MM.1S (cell line): Measurements from ENCODE around the gene PIMREG.

ENCODE experiments used
- DNase-seq: peaks from one replicate; pipeline ENCODE4 v3.0.0-alpha.2; 2015
- H2AFZ ChIP-seq: fragments of 300-600 bp; sonication (generic); 2 replicates; pipeline ENCODE4 v1.6.0; 2016; ENCODE audit warnings: antibody characterized with exemption, low read length
- H3F3A ChIP-seq: fragments of 300-600 bp; sonication (generic); 2 replicates; pipeline ENCODE4 v1.6.1; 2016; ENCODE audit warnings: mild to moderate bottlenecking, antibody characterized with exemption, low read length, moderate library complexity, mixed read lengths; ENCODE audit not compliant: insufficient read depth
- H3K27ac ChIP-seq: fragments of 300-600 bp; sonication (generic); 2 replicates; pipeline ENCODE4 v1.5.1; 2016; ENCODE audit warnings: mild to moderate bottlenecking, low read length
- H3K27me3 ChIP-seq: fragments of 300-600 bp; sonication (generic); replicated peaks from 2 replicates; pipeline ENCODE4 v1.6.0; 2016; ENCODE audit warnings: low read length; ENCODE audit not compliant: insufficient read depth
- H3K36me3 ChIP-seq: fragments of 300-600 bp; sonication (generic); replicated peaks from 2 replicates; pipeline ENCODE4 v1.6.1; 2016; ENCODE audit warnings: mild to moderate bottlenecking, low read length, mixed read lengths; ENCODE audit not compliant: insufficient read depth
- H3K4me1 ChIP-seq: fragments of 300-600 bp; sonication (generic); 2 replicates; pipeline ENCODE4 v1.6.1; 2016; ENCODE audit warnings: low read length, mixed read lengths
- H3K4me2 ChIP-seq: fragments of 300-600 bp; sonication (generic); 2 replicates; pipeline ENCODE4 v1.6.0; 2016; ENCODE audit warnings: low read depth, low read length
- H3K4me3 ChIP-seq: fragments of 300-600 bp; sonication (generic); 2 replicates; pipeline ENCODE4 v1.5.1; 2016; ENCODE audit warnings: low read length, mixed read lengths
- H3K79me2 ChIP-seq: fragments of 300-600 bp; sonication (generic); 2 replicates; pipeline ENCODE4 v1.6.1; 2016; ENCODE audit warnings: mixed run types, low read length, mixed read lengths
- H3K9ac ChIP-seq: fragments of 300-600 bp; sonication (generic); 2 replicates; pipeline ENCODE4 v1.6.1; 2016; ENCODE audit warnings: low read length, mixed read lengths
- H3K9me2 ChIP-seq: fragments of 300-600 bp; sonication (generic); replicated peaks from 2 replicates; pipeline ENCODE4 v1.6.1; 2016; ENCODE audit warnings: mild to moderate bottlenecking, low read length, mixed read lengths; ENCODE audit not compliant: insufficient read depth
- H3K9me3 ChIP-seq: fragments of 300-600 bp; sonication (generic); replicated peaks from 2 replicates; pipeline ENCODE4 v1.6.1; 2016; ENCODE audit warnings: mild to moderate bottlenecking, low read length, mixed read lengths; ENCODE audit not compliant: insufficient read depth
- H4K20me1 ChIP-seq: fragments of 300-600 bp; sonication (generic); 2 replicates; pipeline ENCODE4 v1.6.1; 2016; ENCODE audit warnings: mild to moderate bottlenecking, low read length, moderate library complexity, mixed read lengths; ENCODE audit not compliant: insufficient read depth
- EZH2 ChIP-seq: fragments of 300-600 bp; sonication (generic); optimal IDR thresholded peaks from 2 replicates; pipeline ENCODE3; 2017; ENCODE audit warnings: low read depth, mild to moderate bottlenecking, antibody characterized with exemption, low read length, mixed read lengths
- EZH2phosphoT487 ChIP-seq: fragments of 300-600 bp; sonication (generic); IDR thresholded peaks from 2 replicates; pipeline ENCODE4 v1.6.1; 2018; ENCODE audit warnings: antibody characterized with exemption, low read length
- TF ChIP-seq, protein P1 (sequence below): fragments of 300-600 bp; sonication (generic); IDR thresholded peaks from 2 replicates; pipeline ENCODE4 v1.5.1; 2016; ENCODE audit warnings: antibody characterized with exemption, low read length, mixed read lengths

The PIMREG gene

DNA sequence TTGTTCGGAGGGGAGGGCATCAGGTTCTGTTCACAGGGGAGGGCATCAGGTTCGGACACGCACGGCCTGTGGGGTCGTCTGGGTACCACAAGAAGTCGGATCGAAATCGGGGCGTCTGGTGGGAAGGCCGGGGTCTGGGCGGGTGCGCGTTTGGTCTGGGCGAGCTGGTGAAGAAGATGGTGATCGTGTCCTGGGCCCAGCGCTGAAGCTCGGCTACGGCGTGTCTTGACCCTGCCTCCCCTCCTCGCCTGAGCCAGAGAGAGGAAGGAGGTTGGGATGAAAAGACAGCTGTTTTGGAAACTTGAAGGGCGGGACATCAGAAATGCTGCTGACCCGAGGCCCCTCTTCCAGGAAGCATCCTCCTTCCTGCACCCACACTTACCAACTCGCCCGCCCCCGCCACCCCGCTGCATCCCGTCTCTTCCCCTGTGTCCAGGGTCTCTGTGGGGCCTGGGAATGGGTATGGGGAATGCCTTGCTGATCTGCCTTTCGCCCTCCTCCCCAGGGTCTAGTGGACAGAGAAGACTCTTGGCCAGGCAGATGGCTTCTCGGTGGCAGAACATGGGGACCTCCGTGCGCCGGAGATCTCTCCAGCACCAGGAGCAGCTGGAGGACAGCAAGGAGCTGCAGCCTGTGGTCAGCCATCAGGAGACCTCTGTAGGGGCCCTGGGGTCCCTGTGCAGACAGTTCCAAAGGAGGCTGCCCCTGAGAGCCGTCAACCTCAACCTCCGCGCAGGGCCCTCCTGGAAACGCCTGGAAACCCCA, 498 bp downstream of the PIMREG start:
- Histone ChIP-seq H3K79me2 (no peaks in the 10 kb centered on the region), H2AFZ (0 out of 2 replicates have a peak overlapping the region, but pooled peaks have one; percentile 46)

DNA sequence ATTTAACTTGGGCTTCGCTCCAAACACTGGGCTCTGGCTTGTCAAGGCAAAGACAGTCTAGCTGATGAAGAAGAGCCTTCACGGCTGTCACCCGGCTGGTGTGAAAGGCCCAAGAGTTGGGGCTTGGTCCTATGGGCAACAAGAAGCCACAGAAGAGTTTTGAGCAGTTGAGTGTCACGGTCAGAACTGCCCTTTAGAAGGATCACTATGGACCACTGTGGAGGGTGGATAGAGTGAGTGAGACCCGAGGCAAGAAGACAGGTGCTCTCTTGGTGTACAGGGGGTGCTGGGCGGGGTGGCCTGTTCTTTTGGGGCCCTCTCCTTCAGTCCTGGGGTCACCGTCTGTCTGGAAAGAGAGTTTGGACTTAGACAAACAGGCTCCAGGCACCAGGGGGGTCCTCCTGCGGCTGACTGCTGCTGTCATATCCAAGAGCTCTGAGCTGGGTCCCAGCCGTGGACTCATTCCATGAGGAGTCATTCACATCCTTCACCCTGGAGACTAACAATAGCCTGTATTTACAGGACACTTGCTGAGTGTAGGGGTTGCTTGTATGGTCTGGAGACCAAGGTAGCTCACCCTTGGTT, 2.4 kb downstream of the PIMREG start:
- Histone ChIP-seq H3K27ac (no peak overlapping the region), H3K9me3 (no peaks in the 10 kb centered on the region), H3K4me3 (no peak overlapping the region), H3K9ac (no peak overlapping the region), H3K9me2 (no peaks in the 10 kb centered on the region), H3K4me2 (no peak overlapping the region), H2AFZ (no peak overlapping the region), H3K79me2 (no peaks in the 10 kb centered on the region), H4K20me1 (no peaks in the 10 kb centered on the region), H3F3A (no peaks in the 10 kb centered on the region), H3K36me3 (no peaks in the 10 kb centered on the region), H3K4me1 (no peaks in the 10 kb centered on the region), H3K27me3 (no peaks in the 10 kb centered on the region; the same call in 1 of the 2 replicates)
- TF ChIP-seq EZH2 (no peak), EZH2phosphoT487 (no peak)
- TF ChIP-seq, protein P1, sequence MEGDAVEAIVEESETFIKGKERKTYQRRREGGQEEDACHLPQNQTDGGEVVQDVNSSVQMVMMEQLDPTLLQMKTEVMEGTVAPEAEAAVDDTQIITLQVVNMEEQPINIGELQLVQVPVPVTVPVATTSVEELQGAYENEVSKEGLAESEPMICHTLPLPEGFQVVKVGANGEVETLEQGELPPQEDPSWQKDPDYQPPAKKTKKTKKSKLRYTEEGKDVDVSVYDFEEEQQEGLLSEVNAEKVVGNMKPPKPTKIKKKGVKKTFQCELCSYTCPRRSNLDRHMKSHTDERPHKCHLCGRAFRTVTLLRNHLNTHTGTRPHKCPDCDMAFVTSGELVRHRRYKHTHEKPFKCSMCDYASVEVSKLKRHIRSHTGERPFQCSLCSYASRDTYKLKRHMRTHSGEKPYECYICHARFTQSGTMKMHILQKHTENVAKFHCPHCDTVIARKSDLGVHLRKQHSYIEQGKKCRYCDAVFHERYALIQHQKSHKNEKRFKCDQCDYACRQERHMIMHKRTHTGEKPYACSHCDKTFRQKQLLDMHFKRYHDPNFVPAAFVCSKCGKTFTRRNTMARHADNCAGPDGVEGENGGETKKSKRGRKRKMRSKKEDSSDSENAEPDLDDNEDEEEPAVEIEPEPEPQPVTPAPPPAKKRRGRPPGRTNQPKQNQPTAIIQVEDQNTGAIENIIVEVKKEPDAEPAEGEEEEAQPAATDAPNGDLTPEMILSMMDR: no peak
- no peak for DNase-seq

More for the DNA sequence above, 498 bp downstream of the PIMREG start:
- H3K9me3 ChIP-seq: no peaks in the 10 kb centered on the region
- no peak for DNase-seq
- no peaks in the 10 kb centered on the region for H3K9me2 ChIP-seq
- no peaks in the 10 kb centered on the region for H3K36me3 ChIP-seq
- peaks cover 5% of the 10 kb centered on the region for H3K27me3 ChIP-seq
- H3F3A ChIP-seq: no peaks in the 10 kb centered on the region
- H3K27ac ChIP-seq: no peak overlapping the region
- peak overlapping the region; percentile 60 for H3K4me3 ChIP-seq
- H3K4me2 ChIP-seq: peak overlapping the region; percentile 64
- H4K20me1 ChIP-seq: no peaks in the 10 kb centered on the region
- TF ChIP-seq EZH2phosphoT487 (no peak), EZH2 (no peak)
- TF ChIP-seq, protein P1: no peak
- no peaks in the 10 kb centered on the region for H3K4me1 ChIP-seq
- no peak overlapping the region; the same call in 1 of the 2 replicates for H3K9ac ChIP-seq

DNA sequence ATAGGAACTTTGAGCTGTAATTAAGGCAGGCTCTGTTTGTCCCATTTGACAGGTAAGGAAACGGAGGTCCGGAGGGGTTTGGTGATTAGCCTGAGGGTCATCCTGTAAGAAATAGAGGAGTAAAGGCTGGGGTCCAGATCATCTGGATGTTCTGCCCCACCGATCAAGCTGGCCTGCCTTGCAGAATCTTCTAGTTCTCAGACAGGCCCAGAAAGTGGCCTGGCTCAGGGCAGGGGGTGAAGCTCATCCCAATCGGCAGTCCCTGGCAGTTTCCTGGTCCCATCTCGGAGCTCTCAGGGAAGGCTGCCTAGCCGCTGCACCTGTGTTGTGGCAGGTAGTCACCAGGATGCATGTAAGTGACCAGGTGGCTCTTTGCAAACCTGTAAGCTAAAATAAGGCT, 4.2 kb downstream of the PIMREG start:
- no peak overlapping the region for H3K9ac ChIP-seq
- H2AFZ ChIP-seq: no peak overlapping the region
- TF ChIP-seq, protein P1: no peak
- TF ChIP-seq EZH2phosphoT487 (no peak), EZH2 (no peak)
- DNase-seq: no peak
- H4K20me1 ChIP-seq: no peaks in the 10 kb centered on the region
- 0 out of 2 replicates have a peak, but pooled peaks cover 1% of the 10 kb centered on the region for H3K27me3 ChIP-seq
- no peak overlapping the region for H3K4me3 ChIP-seq
- H3K9me2 ChIP-seq: no peaks in the 10 kb centered on the region
- no peak overlapping the region for H3K4me2 ChIP-seq
- no peaks in the 10 kb centered on the region for H3K79me2 ChIP-seq
- no peaks in the 10 kb centered on the region for H3K36me3 ChIP-seq
- H3K4me1 ChIP-seq: no peaks in the 10 kb centered on the region
- no peak overlapping the region for H3K27ac ChIP-seq
- no peaks in the 10 kb centered on the region for H3K9me3 ChIP-seq
- no peaks in the 10 kb centered on the region for H3F3A ChIP-seq
